ES-I3 (cell line): Measurements from ENCODE around the gene PCSK1N.
A peak's percentile ranks its signal among the peaks of the same experiment; 100 is the strongest.
"Not testable (repeated sequence)": the region's sequence is repeated elsewhere in the genome, so short reads cannot be mapped to it uniquely, and the experiment has no call there.

Source experiments
- H3K36me3 ChIP-seq: 2 replicates; pipeline ENCODE4 v1.6.1; 2013; ENCODE audit warnings: mild to moderate bottlenecking, low read length, control low read depth, moderate library complexity; ENCODE audit not compliant: insufficient read depth
- H3K4me1 ChIP-seq: 2 replicates; pipeline ENCODE4 v1.6.1; 2013; ENCODE audit warnings: mild to moderate bottlenecking, control low read depth, low read length; ENCODE audit not compliant: insufficient read depth
- H3K9ac ChIP-seq: 2 replicates; pipeline ENCODE4 v1.6.1; 2013; ENCODE audit warnings: low read depth, mild to moderate bottlenecking, low read length, moderate library complexity
- H3K9me3 ChIP-seq: 2 replicates; pipeline ENCODE4 v1.6.1; 2013; ENCODE audit warnings: mild to moderate bottlenecking, low read length, moderate library complexity; ENCODE audit not compliant: control insufficient read depth, insufficient read depth

The PCSK1N gene

DNA sequence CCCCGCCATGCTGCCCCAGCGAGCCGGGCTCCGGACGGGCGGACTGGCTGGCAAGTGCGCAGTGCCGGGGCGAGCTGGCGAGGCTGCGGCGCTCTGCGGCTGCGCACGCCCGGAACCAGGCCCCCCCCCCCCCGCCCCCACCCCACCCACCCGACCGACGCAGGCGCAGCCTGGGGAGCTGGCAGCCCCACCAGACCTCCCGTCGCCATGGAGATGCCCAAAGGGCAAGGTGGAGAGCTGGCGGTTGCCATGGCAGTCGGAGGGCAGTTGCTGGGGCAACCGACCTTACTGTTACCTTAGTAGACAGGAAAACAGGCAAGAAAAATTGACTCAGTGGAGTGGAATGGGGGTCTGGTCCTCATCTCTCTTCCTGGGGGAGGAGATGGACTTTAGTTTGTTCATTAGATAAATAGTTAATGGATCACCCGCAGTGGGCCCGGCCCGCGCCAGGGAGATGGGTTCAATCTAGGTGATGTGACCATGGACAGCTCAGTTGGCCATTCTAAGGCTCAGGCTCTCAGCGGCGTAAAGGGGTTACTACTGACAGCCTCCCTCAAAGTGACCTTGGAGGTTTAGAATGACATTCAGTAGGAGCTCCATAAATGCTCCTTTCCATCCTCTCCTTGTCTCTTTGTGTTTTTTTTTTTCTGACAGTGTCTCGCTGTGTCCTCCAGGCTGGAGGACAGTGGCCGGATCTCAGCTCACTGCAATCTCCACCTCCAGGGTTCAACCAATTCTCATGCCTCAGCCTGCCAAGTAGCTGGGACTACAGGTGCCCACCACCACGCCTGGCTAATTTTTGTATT lies at the start of gene PCSK1N:
PCSK1N (minus strand) TSS at position 87 of the 806 bp plus-strand sequence; CDS start at position 9, 78 bp downstream.
- no peaks in the 10 kb centered on the region for H3K4me1 ChIP-seq
- no peaks in the 10 kb centered on the region for H3K9me3 ChIP-seq
- no peaks in the 10 kb centered on the region for H3K36me3 ChIP-seq
- H3K9ac ChIP-seq = peak within 1 kb of the TSS; percentile 47; the same call in 1 of the 2 replicates

DNA sequence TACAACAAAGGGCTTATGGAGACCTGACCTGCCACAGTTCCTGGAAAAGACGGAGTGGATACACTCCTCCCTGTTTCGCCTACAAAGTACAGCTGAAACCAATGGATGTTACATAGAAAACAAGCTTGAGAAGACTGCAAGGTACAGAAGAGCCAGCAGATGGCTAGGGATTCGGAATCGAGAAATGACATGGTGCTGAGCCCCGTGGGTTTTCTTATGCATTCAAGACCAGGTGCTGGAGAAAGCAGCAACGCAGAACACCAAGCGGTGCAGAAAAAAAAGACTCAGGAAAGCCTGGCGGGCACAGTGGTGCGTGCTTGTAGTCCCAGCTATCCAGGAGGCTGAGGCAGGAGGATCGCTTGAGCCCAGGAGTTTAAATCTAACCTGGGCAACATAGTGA lies 48.3 kb upstream of the PCSK1N start:
- Histone ChIP-seq H3K4me1 (no peaks in the 10 kb centered on the region), H3K9ac (no peak overlapping the region), H3K36me3 (no peaks in the 10 kb centered on the region), H3K9me3 (no peaks in the 10 kb centered on the region)

DNA sequence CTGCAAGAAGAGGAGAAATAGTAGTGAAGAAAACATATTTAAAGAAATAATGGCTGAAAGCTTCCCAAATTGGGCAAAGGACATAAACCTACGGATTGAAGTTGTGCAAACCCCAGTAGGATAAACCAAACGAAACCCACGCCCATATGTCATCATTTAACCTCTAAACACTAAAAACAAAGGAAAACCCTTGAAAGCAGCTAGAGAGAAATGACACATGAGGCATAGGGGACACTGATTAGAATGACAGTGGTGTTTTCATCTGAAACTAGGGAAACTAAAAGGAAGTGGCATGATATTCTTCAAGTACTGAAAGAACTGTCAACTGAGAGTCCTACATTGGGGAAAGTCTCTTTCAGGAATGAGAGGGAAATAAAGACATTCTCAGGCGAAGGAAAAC lies 41.5 kb upstream of the PCSK1N start:
- not testable (repeated sequence) for H3K4me1 ChIP-seq, H3K36me3 ChIP-seq, H3K9ac ChIP-seq, H3K9me3 ChIP-seq

GRCh38 chrX:48872017-48872416 lies 36.6 kb upstream of the PCSK1N start:
- not testable (repeated sequence) for H3K9me3 ChIP-seq, H3K9ac ChIP-seq, H3K4me1 ChIP-seq, H3K36me3 ChIP-seq

DNA sequence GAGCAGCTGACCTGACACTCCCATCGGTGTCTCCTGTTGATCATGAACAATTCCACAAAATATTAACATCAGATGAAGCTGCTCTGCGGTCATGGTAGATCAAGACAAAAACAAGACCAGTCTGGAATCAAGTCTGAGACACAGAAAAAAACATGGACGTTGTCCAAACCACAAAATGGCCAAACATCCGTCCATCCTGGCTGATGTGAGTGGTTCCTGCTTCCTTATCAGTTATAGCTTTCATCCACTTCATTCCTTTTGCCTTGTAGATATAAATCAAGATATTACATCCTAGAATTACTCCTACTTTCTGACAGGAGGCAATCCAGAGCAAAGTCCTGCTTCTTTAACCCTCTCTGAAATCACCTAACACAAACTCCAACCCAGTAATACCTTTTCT lies 28.8 kb upstream of the PCSK1N start:
- H3K36me3 ChIP-seq = no peaks in the 10 kb centered on the region
- no peaks in the 10 kb centered on the region for H3K9me3 ChIP-seq
- H3K9ac ChIP-seq = no peak overlapping the region
- no peaks in the 10 kb centered on the region for H3K4me1 ChIP-seq

GRCh38 chrX:48854898-48855297 lies 19.5 kb upstream of the PCSK1N start:
- H3K4me1 ChIP-seq = no peaks in the 10 kb centered on the region
- H3K36me3 ChIP-seq = no peaks in the 10 kb centered on the region
- H3K9ac ChIP-seq = no peak overlapping the region
- H3K9me3 ChIP-seq = peaks cover 7% of the 10 kb centered on the region; the same call in 1 of the 2 replicates

- not testable (repeated sequence) for H3K4me1 ChIP-seq, H3K9ac ChIP-seq, H3K9me3 ChIP-seq, H3K36me3 ChIP-seq
Measured at GRCh38 chrX:48854121-48854804, 18.9 kb upstream of the PCSK1N start.

GRCh38 chrX:48853494-48853893 lies 18.1 kb upstream of the PCSK1N start:
- not testable (repeated sequence) for H3K36me3 ChIP-seq, H3K9ac ChIP-seq, H3K9me3 ChIP-seq, H3K4me1 ChIP-seq

DNA sequence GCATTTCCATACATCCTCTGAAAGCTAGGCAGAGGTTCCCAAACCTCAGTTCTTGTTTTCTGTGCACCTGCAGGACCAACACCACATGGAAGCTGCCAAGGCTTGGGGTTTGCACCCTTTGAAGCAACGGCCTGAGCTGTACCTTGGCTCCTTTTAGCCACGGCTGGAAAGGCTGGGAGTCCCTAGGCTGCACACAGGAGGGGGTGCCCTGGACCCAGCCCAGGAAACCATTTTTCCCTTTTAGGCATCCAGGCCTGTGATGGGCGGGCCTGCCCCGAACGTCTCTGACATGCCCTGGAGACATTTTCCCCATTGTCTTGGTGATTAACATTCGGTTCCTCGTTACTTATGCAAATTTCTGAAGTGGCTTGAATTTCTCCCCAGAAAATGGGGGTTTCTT lies 17.4 kb upstream of the PCSK1N start:
- Histone ChIP-seq H3K9ac (no peak overlapping the region), H3K9me3 (peaks cover 7% of the 10 kb centered on the region; the same call in 1 of the 2 replicates), H3K4me1 (no peaks in the 10 kb centered on the region), H3K36me3 (no peaks in the 10 kb centered on the region)

- Histone ChIP-seq H3K4me1 (no peaks in the 10 kb centered on the region), H3K9ac (no peak overlapping the region), H3K9me3 (peaks cover 7% of the 10 kb centered on the region; the same call in 1 of the 2 replicates), H3K36me3 (no peaks in the 10 kb centered on the region)
Measured at GRCh38 chrX:48848847-48849246, 13.4 kb upstream of the PCSK1N start.

GRCh38 chrX:48839686-48840085 lies 4.3 kb upstream of the PCSK1N start:
- no peak overlapping the region for H3K9ac ChIP-seq
- H3K4me1 ChIP-seq = no peaks in the 10 kb centered on the region
- H3K36me3 ChIP-seq = no peaks in the 10 kb centered on the region
- H3K9me3 ChIP-seq = no peaks in the 10 kb centered on the region

GRCh38 chrX:48834383-48834709 lies 1.1 kb downstream of the PCSK1N start:
- peak overlapping the region; percentile 47; the same call in 1 of the 2 replicates for H3K9ac ChIP-seq
- no peaks in the 10 kb centered on the region for H3K4me1 ChIP-seq
- no peaks in the 10 kb centered on the region for H3K36me3 ChIP-seq
- H3K9me3 ChIP-seq = no peaks in the 10 kb centered on the region

- no peak overlapping the region for H3K9ac ChIP-seq
Measured at GRCh38 chrX:48833542-48834138, 1.8 kb downstream of the PCSK1N start.

DNA sequence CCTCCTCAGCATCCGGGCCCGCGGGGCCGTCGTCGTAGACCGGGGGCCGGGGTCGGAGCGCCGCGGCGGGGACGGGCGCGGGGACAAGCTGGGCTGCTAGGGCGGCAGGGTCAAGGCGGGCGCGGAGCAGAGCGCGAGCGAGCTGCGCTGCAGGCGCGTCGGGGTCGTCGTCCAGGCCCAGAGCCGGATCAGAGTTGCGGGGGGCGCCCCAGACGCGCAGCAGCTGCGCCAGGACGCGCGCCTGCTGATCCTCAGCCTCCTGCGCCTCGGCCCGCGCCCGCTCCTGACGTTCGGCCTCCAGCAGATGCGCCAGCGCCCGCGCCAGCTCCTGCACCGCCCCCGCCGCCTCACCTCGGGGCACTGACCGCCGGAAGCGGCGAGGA lies 3.5 kb downstream of the PCSK1N start:
- Histone ChIP-seq H3K9me3 (no peaks in the 10 kb centered on the region), H3K4me1 (no peaks in the 10 kb centered on the region), H3K36me3 (no peaks in the 10 kb centered on the region), H3K9ac (peak overlapping the region; percentile 47)

More at GRCh38 chrX:48833542-48834138, 1.8 kb downstream of the PCSK1N start:
- Histone ChIP-seq H3K4me1 (no peaks in the 10 kb centered on the region), H3K9me3 (no peaks in the 10 kb centered on the region), H3K36me3 (no peaks in the 10 kb centered on the region)
